Panc1 (cell line): ENCODE data around the gene CYSTM1. TPM values are rescaled to one million over a fixed set of nuclear protein-coding genes. Genes with fewer than 3 reads are reported as not detected.

Source experiments
- ATAC-seq: fragments of 200-7000 bp; cut with Tn5 transposase; 2 replicates; pipeline ENCODE4 v1.9.1; 2020; ENCODE audit warnings: mild to moderate bottlenecking, moderate library complexity
- BruUV-seq: library from RNA; stranded (reverse); fragments of 400-500 nt; replicated peaks from 2 replicates; lab custom pipeline; 2021; lab: Mats Ljungman, UMichigan
- CTCF ChIA-PET: fragments of 300-600 bp; sonication (Branson Sonifier 250); formaldehyde crosslinking; loops from one replicate; lab custom pipeline; 2022; ENCODE audit warnings: antibody characterized with exemption; lab: Charles Lee
- POLR2A ChIA-PET: fragments of 300-600 bp; sonication (Branson Sonifier 250); formaldehyde crosslinking; loops from one replicate; lab custom pipeline; 2022; ENCODE audit warnings: antibody characterized with exemption; lab: Charles Lee
- DNase-seq: peaks from one replicate; pipeline ENCODE4 v3.0.0-alpha.2; 2010; ENCODE audit warnings: low read depth, low spot score
- H3K27ac ChIP-seq: 2 replicates; pipeline ENCODE4 v1.5.1; 2011; ENCODE audit warnings: mild to moderate bottlenecking, low read length, inconsistent platforms
- H3K27me3 ChIP-seq: fragments of 200-500 bp; sonication (Bioruptor generic); 2 replicates; pipeline ENCODE4 v1.6.0; 2014; ENCODE audit warnings: low read length, inconsistent platforms; ENCODE audit not compliant: control insufficient read depth, insufficient read depth
- H3K36me3 ChIP-seq: fragments of 200-500 bp; sonication (Bioruptor generic); 2 replicates; pipeline ENCODE4 v1.5.1; 2014; ENCODE audit warnings: inconsistent platforms, mild to moderate bottlenecking, low read length, moderate library complexity; ENCODE audit not compliant: control insufficient read depth, insufficient read depth
- H3K4me1 ChIP-seq: 2 replicates; pipeline ENCODE4 v1.5.1; 2011; ENCODE audit warnings: inconsistent platforms, mild to moderate bottlenecking, low read length, moderate library complexity; ENCODE audit not compliant: control insufficient read depth, insufficient read depth
- H3K4me3 ChIP-seq, 2 experiments: 2 replicates each; pipeline ENCODE4 v1.5.1; 2011 to 2012; ENCODE audit warnings: low read depth in 2 of 2, low read length in 2 of 2, mild to moderate bottlenecking in 2 of 2, inconsistent platforms in 1 of 2, moderate library complexity in 1 of 2
- H3K9me3 ChIP-seq: fragments of 200-500 bp; sonication (Bioruptor generic); 2 replicates; pipeline ENCODE4 v1.5.1; 2014; ENCODE audit warnings: low read depth, mild to moderate bottlenecking, inconsistent platforms, low read length, moderate library complexity; ENCODE audit not compliant: control insufficient read depth, insufficient read depth
- POLR2AphosphoS5 ChIP-seq: IDR thresholded peaks from 2 replicates; pipeline ENCODE4 v1.6.1; 2012; ENCODE audit warnings: mild to moderate bottlenecking, low read depth, low read length, moderate library complexity
- SIN3A ChIP-seq: IDR thresholded peaks from 2 replicates; pipeline ENCODE4 v1.6.1; 2012; ENCODE audit warnings: low read depth, mild to moderate bottlenecking, low read length, moderate library complexity, borderline replicate concordance; ENCODE audit not compliant: insufficient read depth
- TCF7L2 ChIP-seq: IDR thresholded peaks from 2 replicates; pipeline ENCODE4 v1.6.1; 2011; ENCODE audit warnings: mild to moderate bottlenecking, low read depth, low read length, inconsistent platforms
- in situ Hi-C: cut with HindIII; loops from 2 replicates; pipeline ENCODE4 v1.10.0; 2016; ENCODE audit warnings: low sequenced_read_pairs, low pct_unique_long_range_greater_than_20kb
- intact Hi-C: fragments of 100-400 bp; cut with micrococcal nuclease; formaldehyde crosslinking; loops from one replicate; pipeline ENCODE4 v1.10.0; 2022; ENCODE audit not compliant: unreplicated experiment
- total RNA-seq: library from RNA; stranded (reverse); gene quantifications from one replicate; pipeline ENCODE4 v1.2.1, GENCODE V29; 2021; ENCODE audit not compliant: unreplicated experiment
- TF ChIP-seq, protein P1 (sequence below): fragments of 450-650 bp; IDR thresholded peaks from 2 replicates; pipeline ENCODE4 v1.5.1; 2017; ENCODE audit warnings: mild to moderate bottlenecking
- TF ChIP-seq, protein P2 (sequence below), 2 experiments: IDR thresholded peaks; 2 replicates each; pipeline ENCODE4 v1.6.1; 2011 to 2012; ENCODE audit warnings: low read depth in 2 of 2, control low read depth in 1 of 2, low read length in 1 of 2, mild to moderate bottlenecking in 1 of 2, moderate library complexity in 1 of 2; ENCODE audit not compliant: insufficient read depth in 1 of 2

CYSTM1 gene
- total RNA-seq, 1 experiment from 2014 or later, result 126 TPM

DNA sequence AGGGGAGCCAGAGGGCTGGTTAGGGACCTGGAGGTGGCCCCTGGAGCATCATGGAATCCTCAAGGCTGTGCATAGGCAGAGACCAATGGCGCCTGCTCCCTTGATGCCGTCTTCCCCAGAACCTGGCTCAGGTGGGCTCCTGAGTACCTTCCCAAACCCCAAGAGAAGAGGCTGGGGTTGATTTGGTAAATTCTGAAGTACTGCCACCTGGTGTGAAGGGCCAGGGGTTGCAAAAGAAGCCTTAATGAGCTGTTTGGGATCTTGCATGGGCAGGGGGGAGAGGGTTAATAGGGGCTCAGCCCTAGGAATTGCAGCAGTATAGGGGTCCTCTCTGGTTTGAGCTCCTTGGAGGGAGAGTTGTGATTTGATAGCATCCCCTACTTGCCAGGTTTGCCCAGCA, 52.1 kb downstream of the CYSTM1 start:
- no peaks in the 10 kb centered on the region for H3K27me3 ChIP-seq
- no peak overlapping the region for H3K27ac ChIP-seq
- ATAC-seq, result no peak
- in situ Hi-C loops, result no loop called here
- no peak for DNase-seq
- H3K4me3 ChIP-seq, result no peak overlapping the region
- H3K36me3 ChIP-seq, result no peaks in the 10 kb centered on the region
- TF ChIP-seq TCF7L2, result no peak
- TF ChIP-seq POLR2AphosphoS5, result no peak
- no peak for TF ChIP-seq SIN3A
- TF ChIP-seq, protein P1, sequence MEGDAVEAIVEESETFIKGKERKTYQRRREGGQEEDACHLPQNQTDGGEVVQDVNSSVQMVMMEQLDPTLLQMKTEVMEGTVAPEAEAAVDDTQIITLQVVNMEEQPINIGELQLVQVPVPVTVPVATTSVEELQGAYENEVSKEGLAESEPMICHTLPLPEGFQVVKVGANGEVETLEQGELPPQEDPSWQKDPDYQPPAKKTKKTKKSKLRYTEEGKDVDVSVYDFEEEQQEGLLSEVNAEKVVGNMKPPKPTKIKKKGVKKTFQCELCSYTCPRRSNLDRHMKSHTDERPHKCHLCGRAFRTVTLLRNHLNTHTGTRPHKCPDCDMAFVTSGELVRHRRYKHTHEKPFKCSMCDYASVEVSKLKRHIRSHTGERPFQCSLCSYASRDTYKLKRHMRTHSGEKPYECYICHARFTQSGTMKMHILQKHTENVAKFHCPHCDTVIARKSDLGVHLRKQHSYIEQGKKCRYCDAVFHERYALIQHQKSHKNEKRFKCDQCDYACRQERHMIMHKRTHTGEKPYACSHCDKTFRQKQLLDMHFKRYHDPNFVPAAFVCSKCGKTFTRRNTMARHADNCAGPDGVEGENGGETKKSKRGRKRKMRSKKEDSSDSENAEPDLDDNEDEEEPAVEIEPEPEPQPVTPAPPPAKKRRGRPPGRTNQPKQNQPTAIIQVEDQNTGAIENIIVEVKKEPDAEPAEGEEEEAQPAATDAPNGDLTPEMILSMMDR, result no peak; the same call in 1 of the 2 replicates
- TF ChIP-seq, protein P2, sequence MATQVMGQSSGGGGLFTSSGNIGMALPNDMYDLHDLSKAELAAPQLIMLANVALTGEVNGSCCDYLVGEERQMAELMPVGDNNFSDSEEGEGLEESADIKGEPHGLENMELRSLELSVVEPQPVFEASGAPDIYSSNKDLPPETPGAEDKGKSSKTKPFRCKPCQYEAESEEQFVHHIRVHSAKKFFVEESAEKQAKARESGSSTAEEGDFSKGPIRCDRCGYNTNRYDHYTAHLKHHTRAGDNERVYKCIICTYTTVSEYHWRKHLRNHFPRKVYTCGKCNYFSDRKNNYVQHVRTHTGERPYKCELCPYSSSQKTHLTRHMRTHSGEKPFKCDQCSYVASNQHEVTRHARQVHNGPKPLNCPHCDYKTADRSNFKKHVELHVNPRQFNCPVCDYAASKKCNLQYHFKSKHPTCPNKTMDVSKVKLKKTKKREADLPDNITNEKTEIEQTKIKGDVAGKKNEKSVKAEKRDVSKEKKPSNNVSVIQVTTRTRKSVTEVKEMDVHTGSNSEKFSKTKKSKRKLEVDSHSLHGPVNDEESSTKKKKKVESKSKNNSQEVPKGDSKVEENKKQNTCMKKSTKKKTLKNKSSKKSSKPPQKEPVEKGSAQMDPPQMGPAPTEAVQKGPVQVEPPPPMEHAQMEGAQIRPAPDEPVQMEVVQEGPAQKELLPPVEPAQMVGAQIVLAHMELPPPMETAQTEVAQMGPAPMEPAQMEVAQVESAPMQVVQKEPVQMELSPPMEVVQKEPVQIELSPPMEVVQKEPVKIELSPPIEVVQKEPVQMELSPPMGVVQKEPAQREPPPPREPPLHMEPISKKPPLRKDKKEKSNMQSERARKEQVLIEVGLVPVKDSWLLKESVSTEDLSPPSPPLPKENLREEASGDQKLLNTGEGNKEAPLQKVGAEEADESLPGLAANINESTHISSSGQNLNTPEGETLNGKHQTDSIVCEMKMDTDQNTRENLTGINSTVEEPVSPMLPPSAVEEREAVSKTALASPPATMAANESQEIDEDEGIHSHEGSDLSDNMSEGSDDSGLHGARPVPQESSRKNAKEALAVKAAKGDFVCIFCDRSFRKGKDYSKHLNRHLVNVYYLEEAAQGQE (IDR thresholded peaks at IDR 0.05; ENCODE audit: insufficient read depth in 1 of 2, low read depth in 2 of 2, low read length in 1 of 2), result no peak
- intact Hi-C loops, result no loop called here
- BruUV-seq, result no TSS peak
- no peaks in the 10 kb centered on the region for H3K9me3 ChIP-seq
- H3K4me1 ChIP-seq, result no peaks in the 10 kb centered on the region; the same call in 1 of the 2 replicates
- ChIA-PET POLR2A (no interaction called here), CTCF (interaction anchor here (0.6 kb wide), 1 partner anchor 13 kb away, joined by 3 read pairs; no protein-coding TSS in a partner anchor)

DNA sequence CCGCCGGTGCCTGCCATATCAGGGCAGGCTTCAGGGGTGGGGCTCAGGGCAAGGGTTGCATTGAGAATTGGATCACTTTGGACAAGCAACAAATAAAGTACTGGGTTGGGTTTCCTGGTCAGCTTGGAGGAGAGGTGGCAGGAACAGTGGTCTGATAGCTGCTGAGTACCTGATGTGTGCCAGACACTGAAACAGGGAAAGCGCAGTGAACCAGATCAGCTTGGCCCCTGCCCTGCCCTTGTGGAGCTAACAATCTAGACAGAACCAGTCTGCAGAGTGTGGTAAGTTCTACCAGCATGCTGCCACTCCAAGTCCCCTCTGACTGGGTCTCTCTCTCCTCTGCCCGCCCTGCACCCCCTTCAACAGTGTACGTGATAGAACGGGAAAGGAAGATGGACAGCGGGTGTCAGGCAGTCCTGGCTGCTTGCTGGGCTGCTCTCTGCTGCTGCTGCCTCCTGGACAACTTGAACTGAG, 53.4 kb downstream of the CYSTM1 start:
- H3K4me1 ChIP-seq, result no peaks in the 10 kb centered on the region
- no peaks in the 10 kb centered on the region for H3K9me3 ChIP-seq
- H3K27me3 ChIP-seq, result no peaks in the 10 kb centered on the region
- no peak overlapping the region for H3K4me3 ChIP-seq
- H3K27ac ChIP-seq, result no peak overlapping the region
- peak; percentile 52; the same call in 1 of the 2 replicates for ATAC-seq
- POLR2A ChIA-PET, result no interaction called here
- CTCF ChIA-PET, result no interaction called here
- BruUV-seq, result no TSS peak
- no peaks in the 10 kb centered on the region for H3K36me3 ChIP-seq
- in situ Hi-C loops, result no loop called here
- no peak for DNase-seq
- intact Hi-C loops, result no loop called here
- TF ChIP-seq, protein P1, result no peak
- TF ChIP-seq, protein P2 (IDR thresholded peaks at IDR 0.05; ENCODE audit: insufficient read depth in 1 of 2, low read depth in 2 of 2, low read length in 1 of 2), result no peak
- TF ChIP-seq SIN3A (no peak), TCF7L2 (no peak), POLR2AphosphoS5 (no peak)
